Fibroblast of skin of abdomen (primary cell): ENCODE data around the gene CTSE.
"Not testable (repeated sequence)": the region's sequence is repeated elsewhere in the genome, so short reads cannot be mapped to it uniquely, and the experiment has no call there.

Experiments
- DNase-seq: peaks from one replicate; pipeline ENCODE4 v3.0.0-alpha.2; 2013

CTSE gene

DNA sequence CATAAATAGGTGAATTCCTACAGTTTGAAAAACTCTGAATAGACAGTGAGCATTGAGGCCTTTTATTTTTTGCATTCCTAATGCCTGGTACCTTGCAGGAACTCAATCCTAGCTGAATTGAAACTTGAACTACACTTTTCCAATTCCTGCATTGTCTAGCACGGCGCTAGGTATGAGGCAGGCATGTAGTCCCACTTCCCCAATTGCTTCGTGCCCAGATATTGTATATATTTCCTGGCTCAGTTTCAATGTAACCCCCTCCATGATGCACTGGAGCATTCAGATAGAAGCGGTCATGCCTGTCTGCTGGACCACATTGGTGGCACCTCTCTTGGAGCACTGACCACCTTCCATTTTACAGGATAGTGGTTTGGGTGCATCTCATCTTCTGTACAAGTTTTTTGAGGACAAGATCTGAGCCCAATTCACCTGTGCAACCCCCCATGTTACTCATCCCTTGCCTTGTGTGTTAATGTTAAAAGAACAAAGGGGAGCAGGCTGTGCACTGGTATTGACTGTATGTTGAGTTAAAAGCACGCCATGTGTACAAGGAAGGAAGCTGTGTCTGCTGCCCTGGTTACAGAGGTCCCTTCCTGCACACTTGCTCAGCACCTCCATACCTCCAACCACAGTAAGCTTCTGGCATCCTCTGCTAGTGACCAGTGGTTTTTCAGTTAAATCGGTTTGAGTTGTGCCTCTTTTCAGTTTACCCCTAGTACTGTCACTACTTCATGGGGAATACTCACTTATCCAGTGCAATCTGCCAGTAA is 10.5 kb downstream of the CTSE start:
- DNase-seq: no peak

GRCh38 chr1:206012086-206012859 is 11.4 kb downstream of the CTSE start:
- DNase-seq: no peak

DNA sequence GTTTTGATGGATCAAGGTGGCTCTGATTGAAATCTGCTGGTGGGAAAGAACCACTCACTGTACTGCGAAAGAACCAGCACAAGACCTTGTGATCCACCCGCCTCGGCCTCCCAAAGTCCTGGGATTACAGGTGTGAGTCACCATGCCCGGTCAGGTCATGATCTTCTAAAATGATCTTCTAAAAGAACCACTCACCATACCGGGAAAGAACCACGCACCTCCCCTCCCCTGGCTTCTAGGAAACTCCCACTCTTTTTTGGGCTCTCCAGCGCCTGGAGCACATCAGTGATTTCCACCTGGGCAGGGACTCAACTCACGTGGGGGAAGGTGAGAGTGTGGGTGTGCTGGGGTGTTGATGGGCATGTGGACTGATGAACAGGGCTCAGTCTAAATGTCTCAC is 12.6 kb downstream of the CTSE start:
- no peak for DNase-seq

- DNase-seq: no peak
Observed at GRCh38 chr1:206010060-206010459, 13.6 kb downstream of the CTSE start.

DNA sequence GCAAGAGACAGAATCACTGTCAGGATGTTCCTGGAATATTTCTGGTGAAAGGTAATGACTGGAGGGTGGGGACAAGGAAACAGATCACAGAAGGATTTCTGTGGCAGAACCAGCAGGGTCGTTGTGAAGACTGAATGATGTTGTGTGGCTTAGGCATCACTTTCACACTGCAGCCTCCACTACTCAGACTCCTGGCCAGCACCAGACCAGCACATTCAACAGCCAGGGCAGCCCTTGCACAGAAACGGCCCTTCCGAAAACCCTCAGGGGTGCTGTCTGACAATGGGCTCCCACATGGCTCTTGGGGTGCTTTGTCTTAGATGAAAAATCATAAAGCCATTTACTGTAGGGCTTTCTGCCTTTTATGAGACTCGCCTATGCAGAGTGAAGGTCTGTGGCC is 16.7 kb downstream of the CTSE start:
- no peak for DNase-seq

DNA sequence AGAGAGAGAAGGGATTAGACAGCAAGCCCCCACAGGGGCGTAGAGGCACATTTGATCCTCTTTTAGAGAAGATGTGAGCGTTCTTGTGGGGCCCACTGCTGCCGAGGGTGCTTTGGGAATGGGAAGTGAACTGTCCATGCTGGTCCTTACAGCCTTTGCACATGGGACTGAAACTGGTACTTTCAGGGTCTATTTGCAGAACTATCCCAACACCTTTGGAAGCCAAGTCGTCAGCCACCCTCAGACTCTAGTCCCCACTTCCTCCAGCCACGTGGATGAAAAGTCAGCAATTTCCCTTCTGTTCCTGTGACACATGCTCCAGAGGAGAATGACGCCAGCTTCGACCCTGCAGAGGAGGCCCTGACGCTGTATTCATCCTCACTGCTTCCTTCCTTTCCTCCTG is 17.9 kb downstream of the CTSE start:
- DNase-seq: no peak

DNA sequence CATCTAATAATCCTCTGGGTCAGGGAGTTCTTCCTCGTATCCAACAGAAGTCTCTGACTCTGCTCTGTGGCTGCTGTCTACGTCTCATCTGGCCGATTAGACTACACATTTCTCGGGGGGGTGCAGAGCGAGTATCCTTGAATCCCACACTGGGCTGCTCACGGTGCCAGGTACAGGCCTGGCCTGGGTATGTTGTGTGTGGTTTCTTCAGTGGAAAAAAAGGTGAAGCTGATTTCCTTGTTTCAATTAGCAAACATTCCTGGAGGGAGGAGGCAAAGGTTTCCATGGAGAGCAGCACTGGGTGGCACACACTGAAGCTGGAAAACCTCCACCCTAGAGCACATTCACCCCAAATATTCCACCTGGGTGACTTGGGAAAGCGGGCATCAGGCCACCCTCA is 18.5 kb downstream of the CTSE start:
- no peak for DNase-seq

DNA sequence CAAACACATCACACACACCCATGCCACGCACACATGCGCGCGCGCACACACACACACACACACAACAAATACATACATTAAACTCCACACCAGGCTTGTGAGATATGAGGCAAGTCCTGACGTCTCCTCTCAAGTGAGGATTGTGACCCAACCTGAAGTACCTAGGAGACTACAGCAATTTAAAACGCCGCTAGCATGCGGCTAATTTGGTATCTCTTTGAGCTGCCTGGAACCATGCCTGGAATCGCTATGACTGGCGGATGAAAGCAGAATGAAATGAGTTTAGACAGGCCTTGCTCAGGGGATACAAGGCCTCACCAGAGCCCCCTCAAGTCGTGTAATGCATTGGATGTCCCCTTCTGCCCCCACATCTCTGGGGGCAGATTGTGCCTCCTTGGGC is 18.9 kb downstream of the CTSE start:
- DNase-seq: peak; percentile 19

DNA sequence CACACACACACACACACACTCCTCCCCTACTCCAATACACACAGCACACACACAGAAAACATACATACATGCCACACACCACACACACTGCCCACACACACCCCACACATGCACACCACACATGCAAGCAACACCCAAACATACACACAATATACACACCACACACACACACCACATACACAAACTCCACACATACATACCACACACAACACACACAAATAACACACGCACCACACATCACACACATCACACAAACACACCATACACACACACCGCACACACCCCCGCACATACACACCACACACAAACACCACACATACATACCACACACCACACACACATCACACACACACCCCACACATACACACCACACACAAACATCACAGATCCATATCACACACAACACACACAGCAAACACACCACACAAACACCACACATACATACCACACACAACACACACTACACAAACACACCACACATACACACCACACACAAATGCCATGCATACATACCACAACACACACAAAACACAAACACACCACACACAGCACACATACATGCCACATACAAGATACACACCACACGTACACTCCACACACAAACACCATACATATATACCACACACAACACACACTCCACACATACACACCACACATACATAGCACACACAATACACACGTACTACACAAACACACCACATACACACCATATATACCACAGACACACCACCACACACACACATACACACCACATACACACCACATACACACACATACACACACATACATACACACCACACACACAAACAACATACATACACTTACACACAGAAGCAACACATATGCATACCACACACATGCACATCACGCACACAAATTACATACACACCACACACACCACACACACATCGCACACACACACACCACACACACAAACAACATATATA is 19.6 kb downstream of the CTSE start:
- no peak for DNase-seq

- DNase-seq: peak; percentile 70
Observed at GRCh38 chr1:206002871-206003801, 20.6 kb downstream of the CTSE start, which contains the start of gene RAB7B. TSS of gene RAB7B (minus strand) at chr1:206003395. CDS start at chr1:205994135, 9,260 bp downstream.

DNA sequence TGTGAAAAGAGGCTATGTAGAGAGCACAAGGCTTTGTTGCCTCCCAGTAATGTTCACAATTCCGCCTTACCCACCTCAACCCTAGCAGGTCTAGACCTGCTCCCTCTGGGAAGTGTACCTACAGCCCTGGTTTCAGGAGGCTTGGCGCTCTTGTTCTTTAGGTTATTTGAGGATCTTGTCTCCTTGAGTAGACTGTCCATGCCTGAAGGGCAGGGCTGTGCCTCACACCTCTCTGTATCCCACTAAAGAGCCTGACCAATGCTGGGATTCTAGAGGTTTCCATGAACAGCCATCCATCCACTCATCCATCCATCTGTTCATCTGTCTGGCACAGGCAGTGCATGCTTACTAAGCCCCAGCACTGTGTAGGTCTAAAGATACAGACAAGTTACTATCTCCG is 21.5 kb downstream of the CTSE start:
- DNase-seq: no peak

GRCh38 chr1:206001476-206001888 is 22.2 kb downstream of the CTSE start:
- DNase-seq: peak; percentile 94

GRCh38 chr1:206000641-206001339 is 22.9 kb downstream of the CTSE start:
- DNase-seq: no peak

DNA sequence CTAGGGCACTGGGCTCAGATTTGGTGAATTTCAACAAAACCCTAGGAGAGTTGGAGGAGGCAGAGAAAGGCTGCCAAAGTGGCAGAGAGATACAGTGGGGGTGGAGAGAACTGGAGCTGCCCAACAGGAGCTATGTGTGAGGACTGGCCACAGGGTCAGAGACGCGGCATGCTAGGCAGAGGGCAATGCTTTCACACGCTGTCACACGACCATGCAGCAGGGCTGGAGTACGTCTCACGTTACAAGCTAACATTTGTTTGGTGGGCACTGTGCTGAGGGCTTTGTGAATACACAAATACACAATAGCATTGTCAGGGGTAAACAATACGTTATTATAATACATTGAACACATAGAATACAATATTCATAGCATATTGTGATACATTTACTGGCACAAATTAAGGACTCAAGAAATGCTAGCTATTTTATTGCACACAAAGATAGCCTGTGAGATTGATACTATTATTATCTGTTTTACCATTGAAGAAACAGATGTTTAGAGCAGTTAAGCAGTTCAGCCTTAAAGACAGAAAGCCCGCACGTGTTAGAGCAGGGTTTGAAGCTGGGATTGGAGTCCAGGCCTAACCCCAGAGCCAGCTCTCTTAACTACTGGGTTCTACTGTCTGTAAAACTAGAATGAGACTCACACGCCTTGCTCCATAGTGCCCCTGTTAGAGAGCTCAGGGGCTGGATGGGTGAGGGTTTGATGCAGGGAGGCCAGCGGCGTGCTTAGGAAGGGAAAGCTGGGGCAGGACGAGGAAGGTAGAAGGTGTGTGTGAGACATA is 25.0 kb downstream of the CTSE start:
- no peak for DNase-seq

DNA sequence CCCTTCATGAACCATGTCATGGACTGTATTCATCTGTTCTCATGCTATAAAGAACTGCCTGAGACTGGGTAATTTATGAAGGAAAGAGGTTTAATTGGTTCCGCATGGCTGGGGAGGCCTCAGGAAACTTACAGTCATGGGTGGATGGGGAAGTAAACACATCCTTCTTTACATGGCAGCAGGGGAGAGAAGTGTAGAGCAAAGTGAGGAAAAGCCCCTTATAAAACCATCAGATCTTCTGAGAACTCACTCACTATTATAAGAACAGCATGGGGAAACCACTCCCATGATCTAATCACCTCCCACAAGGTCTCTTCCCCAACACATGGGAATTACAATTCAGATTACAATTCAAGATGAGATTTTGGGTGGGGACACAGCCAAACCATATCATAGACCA is 27.1 kb downstream of the CTSE start:
- DNase-seq: not testable (repeated sequence)

DNA sequence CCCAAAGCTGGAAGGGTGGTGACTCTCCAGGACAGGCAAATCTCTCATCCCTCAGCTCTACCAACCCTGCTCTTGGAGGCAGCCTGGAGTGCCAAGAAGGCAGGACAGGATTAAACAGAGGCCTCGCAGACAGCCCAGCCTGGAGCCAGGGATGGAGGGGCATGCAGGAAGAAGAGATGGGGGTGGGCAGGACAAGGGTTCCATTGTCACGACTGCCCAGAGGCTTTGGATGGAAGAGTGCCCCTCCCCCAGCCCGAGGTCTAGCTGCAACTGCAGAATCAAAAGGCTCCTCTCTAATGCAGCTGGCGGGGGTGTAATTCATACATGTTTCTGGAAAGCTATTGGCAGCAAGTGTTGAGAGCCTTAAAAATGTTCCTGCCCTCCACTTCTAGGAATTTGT is 29.3 kb downstream of the CTSE start:
- DNase-seq: no peak

- DNase-seq: no peak
Observed at GRCh38 chr1:205993068-205993467, 30.6 kb downstream of the CTSE start.

DNA sequence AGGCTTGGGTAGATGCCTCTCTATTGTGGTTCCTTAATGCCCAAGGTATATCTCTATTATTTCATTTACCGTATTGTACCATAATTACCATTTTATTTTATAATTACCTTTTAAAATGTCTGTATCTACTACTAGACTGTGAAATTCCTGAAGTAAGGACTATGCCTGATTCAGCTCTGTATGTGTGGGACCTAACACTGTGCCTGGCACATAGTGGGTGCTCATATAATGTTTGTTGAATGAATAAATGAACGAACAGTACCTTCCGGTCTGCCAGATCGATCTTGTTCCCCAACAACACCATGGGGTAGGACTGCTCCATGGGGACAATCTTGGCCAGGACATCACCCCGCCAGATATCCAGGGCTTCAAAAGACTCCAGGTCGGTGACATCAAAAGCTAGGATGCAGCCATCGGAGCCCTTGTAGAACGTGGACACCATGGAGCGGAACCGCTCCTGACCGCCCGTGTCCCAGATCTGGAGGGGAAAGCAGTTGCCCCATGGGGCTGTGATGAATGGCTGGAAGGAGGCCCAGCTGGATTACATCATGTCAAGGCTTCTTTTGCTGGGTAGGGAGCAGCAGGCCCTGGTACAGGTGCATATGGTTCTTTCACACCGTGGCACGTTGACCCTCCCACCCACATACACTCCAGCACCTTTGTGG is 31.3 kb downstream of the CTSE start:
- no peak for DNase-seq

GRCh38 chr1:205991237-205991636 is 32.5 kb downstream of the CTSE start:
- peak; percentile 58 for DNase-seq

DNA sequence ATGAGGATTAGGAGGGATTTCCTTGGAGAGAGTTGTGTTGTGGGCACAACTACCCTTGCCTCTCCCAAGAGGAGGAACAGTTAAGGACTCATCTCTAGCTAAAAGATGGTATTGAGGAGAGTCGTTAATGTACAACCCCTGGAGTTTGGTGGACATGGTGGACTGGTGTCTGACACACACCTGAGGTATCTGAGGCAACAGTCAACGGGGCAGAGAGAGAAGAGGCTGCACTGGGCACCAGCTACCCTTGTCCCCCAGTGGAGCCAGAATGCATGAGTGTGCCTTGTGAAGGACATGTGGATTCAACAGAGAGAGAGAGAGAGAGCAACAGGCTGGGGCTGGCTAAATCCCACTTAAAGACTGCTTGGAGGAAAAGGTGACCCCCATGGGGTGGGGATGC is 33.5 kb downstream of the CTSE start:
- no peak for DNase-seq
